IgD-negative memory B cell (primary cell): ENCODE data around the gene SPEG. TPM values are rescaled to one million over a fixed set of nuclear protein-coding genes. Genes with fewer than 3 reads are reported as not detected.

Experiments used
- H3K27ac Mint-ChIP-seq, 3 donors: one replicate each; pipeline ENCODE4 v1.8.0; 2020 to 2022; ENCODE audit warnings: mild to moderate bottlenecking in 3 of 3, mixed read lengths in 3 of 3, moderate library complexity in 1 of 3
- H3K27me3 Mint-ChIP-seq: one replicate; pipeline ENCODE4 v1.8.0; 2021; ENCODE audit warnings: mixed read lengths
- H3K36me3 Mint-ChIP-seq: one replicate; pipeline ENCODE4 v1.8.0; 2020; ENCODE audit warnings: mild to moderate bottlenecking, mixed read lengths
- H3K4me1 Mint-ChIP-seq, 3 donors: one replicate each; pipeline ENCODE4 v1.8.0; 2020 to 2022; ENCODE audit warnings: mixed read lengths in 3 of 3, mild to moderate bottlenecking in 1 of 3
- H3K4me3 Mint-ChIP-seq, 4 donors: one replicate each; pipeline ENCODE4 v1.8.0; 2020 to 2022; ENCODE audit warnings: mild to moderate bottlenecking in 4 of 4, mixed read lengths in 4 of 4, moderate library complexity in 3 of 4
- H3K9me3 Mint-ChIP-seq, 3 donors: one replicate each; pipeline ENCODE4 v1.8.0; 2020 to 2021; ENCODE audit warnings: mixed read lengths in 3 of 3, mild to moderate bottlenecking in 1 of 3
- polyA plus RNA-seq: library from polyadenylated mRNA; unstranded; fragments of 300-500 nt; fragmentation: Illumina TruSeq; gene quantifications from one replicate; pipeline ENCODE4 v1.2.3, GENCODE V29; 2021

The SPEG gene
- polyA plus RNA-seq, 1 donor from 2014 or later: not detected

DNA sequence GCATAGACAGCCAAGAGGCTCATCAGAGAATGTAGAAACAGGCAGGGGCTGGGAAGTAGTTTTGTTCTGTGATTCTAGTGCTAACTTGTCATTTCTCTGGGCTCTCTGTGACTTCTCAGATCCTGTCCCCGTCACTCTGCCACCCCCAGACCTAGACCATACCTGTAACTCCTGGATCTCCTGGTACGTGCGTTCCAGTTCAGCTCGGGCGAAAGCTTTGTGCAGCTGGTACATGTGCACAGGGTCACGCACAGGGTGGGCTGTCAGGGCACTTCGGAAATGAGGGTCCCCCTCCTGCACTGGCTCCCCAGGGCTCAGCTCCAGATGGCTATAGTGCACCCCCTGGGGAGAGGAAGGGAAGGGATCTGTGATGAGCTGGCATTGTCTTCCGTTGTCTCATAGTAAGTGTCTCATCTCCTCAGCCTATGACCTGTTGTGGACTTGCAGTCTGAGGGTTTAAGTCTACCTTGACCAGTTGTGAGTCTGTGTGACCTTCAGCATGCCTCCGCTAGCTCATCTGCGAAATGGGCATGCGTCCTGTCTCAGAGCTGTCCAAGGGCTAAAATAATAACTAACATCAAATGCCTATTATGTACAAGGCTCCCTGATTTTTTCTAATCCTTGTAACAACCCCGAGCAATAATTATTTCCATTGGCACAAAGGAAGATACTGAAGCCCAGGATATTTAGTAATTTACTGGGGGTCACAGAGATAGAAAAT, 106.3 kb downstream of the SPEG start:
- H3K36me3 Mint-ChIP-seq: no peaks in the 10 kb centered on the region
- H3K9me3 Mint-ChIP-seq: no peaks in the 10 kb centered on the region
- H3K4me1 Mint-ChIP-seq: peaks cover 6 to 30% (median 8%) of the 10 kb centered on the region in 3 donors
- peak overlapping the region; percentile 17 to 94 (median 58) for H3K4me3 Mint-ChIP-seq
- peak overlapping the region in 1 of 3 donors; percentile 72 for H3K27ac Mint-ChIP-seq
- peaks cover 11% of the 10 kb centered on the region for H3K27me3 Mint-ChIP-seq

- H3K4me1 Mint-ChIP-seq: peaks cover 6 to 30% (median 8%) of the 10 kb centered on the region in 3 donors
- H3K36me3 Mint-ChIP-seq: no peaks in the 10 kb centered on the region
- H3K4me3 Mint-ChIP-seq: peak overlapping the region; percentile 17 to 94 (median 66)
- H3K27ac Mint-ChIP-seq: peak overlapping the region in 2 of 3 donors; percentile 23 to 70
- H3K9me3 Mint-ChIP-seq: no peaks in the 10 kb centered on the region
- peaks cover 13% of the 10 kb centered on the region for H3K27me3 Mint-ChIP-seq
Observed at GRCh38 chr2:219541611-219542180, 107.1 kb downstream of the SPEG start.

DNA sequence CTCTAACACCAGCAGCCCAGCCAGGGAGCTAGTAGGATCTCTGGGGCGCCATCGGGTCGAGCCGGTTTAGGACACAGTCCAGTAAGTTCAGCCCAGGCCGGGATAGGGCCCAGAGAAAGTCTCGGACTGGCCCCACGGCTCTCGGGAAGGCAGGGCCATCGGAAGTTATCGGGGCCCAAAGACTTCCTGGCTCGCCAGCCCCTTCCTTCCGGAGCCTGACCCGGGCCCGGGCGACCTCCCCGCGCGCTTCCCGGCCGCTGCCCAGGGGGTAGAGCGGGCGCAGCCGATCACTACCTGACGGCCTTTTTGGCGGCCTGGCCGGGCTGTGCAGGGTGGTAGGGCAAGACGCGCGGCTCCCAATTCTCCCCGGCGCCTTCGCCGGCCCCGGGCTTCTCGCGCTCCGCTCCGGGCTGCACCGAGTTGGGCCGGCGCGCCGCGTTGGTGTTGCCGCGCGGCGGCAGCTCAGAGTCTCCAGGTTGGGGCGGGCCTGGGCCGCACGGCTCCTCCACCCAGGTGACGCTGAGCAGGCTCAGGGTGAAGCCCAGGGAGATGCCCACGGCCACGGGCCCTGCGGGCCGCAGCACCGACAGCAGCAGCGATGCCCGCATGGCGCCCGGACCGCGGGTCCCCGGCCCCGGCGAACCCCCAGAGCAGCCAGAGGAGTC, 108.4 kb downstream of the SPEG start:
- Mint-ChIP-seq H3K4me3 (peak overlapping the region; percentile 79 to 94 (median 86)), H3K9me3 (no peaks in the 10 kb centered on the region), H3K27me3 (peaks cover 23% of the 10 kb centered on the region), H3K27ac (peak overlapping the region; percentile 72 to 80 (median 80)), H3K4me1 (peaks cover 6 to 30% (median 8%) of the 10 kb centered on the region in 3 donors), H3K36me3 (no peaks in the 10 kb centered on the region)

GRCh38 chr2:219543596-219544358, 109.1 kb downstream of the SPEG start, which contains the start of the genes CHPF and TMEM198:
Gene CHPF, minus strand, starts transcription at chr2:219543809. Its CDS starts 271 bp downstream, at chr2:219543538.
Gene TMEM198, plus strand, starts transcription at chr2:219544028. Its CDS starts 700 bp downstream, at chr2:219544728.
- H3K36me3 Mint-ChIP-seq: no peaks in the 10 kb centered on the region
- no peaks in the 10 kb centered on the region for H3K9me3 Mint-ChIP-seq
- H3K4me3 Mint-ChIP-seq: peak within 1 kb of the TSS; percentile 81 to 94 (median 86)
- H3K27me3 Mint-ChIP-seq: peaks cover 23% of the 10 kb centered on the region
- peak within 1 kb of the TSS; percentile 72 to 80 (median 80) for H3K27ac Mint-ChIP-seq
- H3K4me1 Mint-ChIP-seq: peaks cover 6 to 30% (median 8%) of the 10 kb centered on the region in 3 donors

GRCh38 chr2:219544567-219544966, 109.9 kb downstream of the SPEG start:
- peak overlapping the region in 1 of 3 donors; percentile 72 for H3K27ac Mint-ChIP-seq
- peaks cover 28% of the 10 kb centered on the region for H3K27me3 Mint-ChIP-seq
- peaks cover 2% of the 10 kb centered on the region for H3K36me3 Mint-ChIP-seq
- H3K4me3 Mint-ChIP-seq: peak overlapping the region; percentile 81 to 86 (median 82)
- peaks cover 6 to 30% (median 8%) of the 10 kb centered on the region in 3 donors for H3K4me1 Mint-ChIP-seq
- H3K9me3 Mint-ChIP-seq: no peaks in the 10 kb centered on the region

DNA sequence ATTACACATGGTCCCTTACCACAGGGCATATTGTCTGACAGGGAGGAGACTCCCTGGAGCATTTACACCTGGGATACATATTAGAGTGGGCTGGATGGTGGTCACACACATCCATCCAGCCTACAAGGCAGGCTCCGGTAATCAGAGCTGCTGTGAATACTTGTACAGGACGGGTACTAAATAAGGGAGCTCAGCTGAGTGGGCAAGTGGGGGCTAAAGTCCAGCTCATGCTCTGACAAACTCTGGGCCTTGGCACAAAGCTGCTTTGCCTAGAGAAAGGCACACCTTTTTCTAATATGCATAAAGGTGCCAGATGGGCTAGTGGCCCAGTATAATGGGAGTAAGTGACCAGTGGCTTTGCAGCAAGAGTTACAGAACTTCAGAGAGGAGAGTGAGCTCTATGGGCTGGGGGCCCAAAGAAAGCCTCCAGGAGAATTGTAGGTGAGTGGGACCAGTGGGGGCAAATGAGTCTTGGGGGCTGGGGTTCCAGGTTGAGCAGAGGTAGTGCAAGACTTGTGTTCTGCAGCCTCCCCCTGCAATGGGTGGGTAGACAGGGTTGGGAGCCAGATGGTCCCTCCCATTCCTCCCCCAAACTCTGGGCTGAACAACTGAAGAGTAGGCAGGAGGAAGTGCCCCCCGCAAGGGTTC, 110.8 kb downstream of the SPEG start:
- Mint-ChIP-seq H3K27me3 (peaks cover 35% of the 10 kb centered on the region), H3K27ac (peak overlapping the region in 1 of 3 donors; percentile 72)

GRCh38 chr2:219545943-219546352, 111.3 kb downstream of the SPEG start:
- H3K9me3 Mint-ChIP-seq: no peaks in the 10 kb centered on the region
- H3K4me3 Mint-ChIP-seq: peak overlapping the region in 2 of 4 donors; percentile 18 to 40
- peak overlapping the region in 1 of 3 donors; percentile 75 for H3K27ac Mint-ChIP-seq
- H3K4me1 Mint-ChIP-seq: peaks cover 6 to 30% (median 9%) of the 10 kb centered on the region in 3 donors
- H3K27me3 Mint-ChIP-seq: peaks cover 37% of the 10 kb centered on the region
- H3K36me3 Mint-ChIP-seq: peaks cover 2% of the 10 kb centered on the region

More for the DNA sequence above, 110.8 kb downstream of the SPEG start:
- Mint-ChIP-seq H3K4me3 (peak overlapping the region in 2 of 4 donors; percentile 82 to 83), H3K9me3 (no peaks in the 10 kb centered on the region), H3K4me1 (peaks cover 6 to 30% (median 8%) of the 10 kb centered on the region in 3 donors), H3K36me3 (peaks cover 2% of the 10 kb centered on the region)

GRCh38 chr2:219547621-219548020, 113.0 kb downstream of the SPEG start:
- Mint-ChIP-seq H3K9me3 (no peaks in the 10 kb centered on the region), H3K36me3 (peaks cover 2% of the 10 kb centered on the region), H3K4me1 (peaks cover 7 to 13% (median 7%) of the 10 kb centered on the region in 3 donors), H3K27ac (no peak overlapping the region), H3K27me3 (peaks cover 46% of the 10 kb centered on the region), H3K4me3 (no peak overlapping the region)

Other genes starting within 250 kb of the SPEG start
- 64.8 TPM for gene ZFAND2B, start 228.1 kb upstream of the SPEG start, polyA plus RNA-seq
- gene ABCB6, start 215.9 kb upstream of the SPEG start, polyA plus RNA-seq: 1.2 TPM
- 19.6 TPM for gene ATG9A, start 205.2 kb upstream of the SPEG start, polyA plus RNA-seq
- gene ANKZF1, start 205.0 kb upstream of the SPEG start, polyA plus RNA-seq: 31.1 TPM
- gene GLB1L, start 189.4 kb upstream of the SPEG start, polyA plus RNA-seq: not detected
- 17.9 TPM for gene STK16, start 189.4 kb upstream of the SPEG start, polyA plus RNA-seq
- gene TUBA4B, start 181.6 kb upstream of the SPEG start, polyA plus RNA-seq: not detected
- 229 TPM for gene TUBA4A, start 180.9 kb upstream of the SPEG start, polyA plus RNA-seq
- 7.8 TPM for gene DNAJB2, start 155.5 kb upstream of the SPEG start, polyA plus RNA-seq
- gene PTPRN, start 125.4 kb upstream of the SPEG start, polyA plus RNA-seq: not detected
- gene RESP18, start 102.1 kb upstream of the SPEG start, polyA plus RNA-seq: not detected
- 49.9 TPM for gene DNPEP, start 46.9 kb upstream of the SPEG start, polyA plus RNA-seq
- gene DES, start 16.5 kb upstream of the SPEG start, polyA plus RNA-seq: not detected
- 24.4 TPM for gene GMPPA, start 64.0 kb downstream of the SPEG start, polyA plus RNA-seq
- not detected for gene ASIC4, start 79.6 kb downstream of the SPEG start, polyA plus RNA-seq
- 3.9 TPM for gene CHPF, start 109.0 kb downstream of the SPEG start, polyA plus RNA-seq
- 0.28 TPM for gene TMEM198, start 109.2 kb downstream of the SPEG start, polyA plus RNA-seq
- not detected for gene OBSL1, start 136.7 kb downstream of the SPEG start, polyA plus RNA-seq
- not detected for gene INHA, start 137.5 kb downstream of the SPEG start, polyA plus RNA-seq
- gene STK11IP, start 163.0 kb downstream of the SPEG start, polyA plus RNA-seq: 9.2 TPM
- gene SLC4A3, start 192.8 kb downstream of the SPEG start, polyA plus RNA-seq: not detected